ENCODE results near the gene API5.

Gene API5

DNA sequence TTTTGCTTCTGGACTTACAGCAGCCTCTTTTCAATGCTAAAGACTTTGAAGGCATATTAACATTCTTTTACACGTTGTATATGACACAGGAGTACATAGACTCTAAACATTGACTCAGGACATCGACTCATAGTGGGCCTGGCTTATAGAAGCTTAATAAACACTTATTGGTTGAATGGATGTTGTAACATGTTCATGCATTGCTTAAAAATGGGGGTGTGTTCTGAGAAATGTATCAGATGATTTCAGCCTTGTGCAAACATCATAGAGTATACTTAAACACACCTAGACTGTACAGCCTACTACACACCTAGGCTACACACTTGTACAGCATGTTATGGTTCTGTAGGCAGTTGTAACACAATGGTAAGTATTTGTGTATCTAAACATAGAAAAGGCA is 64.8 kb downstream of the API5 start:
- TF ChIP-seq, protein P1, sequence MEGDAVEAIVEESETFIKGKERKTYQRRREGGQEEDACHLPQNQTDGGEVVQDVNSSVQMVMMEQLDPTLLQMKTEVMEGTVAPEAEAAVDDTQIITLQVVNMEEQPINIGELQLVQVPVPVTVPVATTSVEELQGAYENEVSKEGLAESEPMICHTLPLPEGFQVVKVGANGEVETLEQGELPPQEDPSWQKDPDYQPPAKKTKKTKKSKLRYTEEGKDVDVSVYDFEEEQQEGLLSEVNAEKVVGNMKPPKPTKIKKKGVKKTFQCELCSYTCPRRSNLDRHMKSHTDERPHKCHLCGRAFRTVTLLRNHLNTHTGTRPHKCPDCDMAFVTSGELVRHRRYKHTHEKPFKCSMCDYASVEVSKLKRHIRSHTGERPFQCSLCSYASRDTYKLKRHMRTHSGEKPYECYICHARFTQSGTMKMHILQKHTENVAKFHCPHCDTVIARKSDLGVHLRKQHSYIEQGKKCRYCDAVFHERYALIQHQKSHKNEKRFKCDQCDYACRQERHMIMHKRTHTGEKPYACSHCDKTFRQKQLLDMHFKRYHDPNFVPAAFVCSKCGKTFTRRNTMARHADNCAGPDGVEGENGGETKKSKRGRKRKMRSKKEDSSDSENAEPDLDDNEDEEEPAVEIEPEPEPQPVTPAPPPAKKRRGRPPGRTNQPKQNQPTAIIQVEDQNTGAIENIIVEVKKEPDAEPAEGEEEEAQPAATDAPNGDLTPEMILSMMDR (IDR thresholded peaks at IDR 0.05; ENCODE audit: extremely low read depth, insufficient read depth, missing control alignments): no peak
- no peak for DNase-seq (ENCODE audit: low spot score)
- in situ Hi-C loops (cut with MboI; ENCODE audit: low pct_unique_long_range_greater_than_20kb, low sequenced_read_pairs, unreplicated experiment): no loop called here

DNA sequence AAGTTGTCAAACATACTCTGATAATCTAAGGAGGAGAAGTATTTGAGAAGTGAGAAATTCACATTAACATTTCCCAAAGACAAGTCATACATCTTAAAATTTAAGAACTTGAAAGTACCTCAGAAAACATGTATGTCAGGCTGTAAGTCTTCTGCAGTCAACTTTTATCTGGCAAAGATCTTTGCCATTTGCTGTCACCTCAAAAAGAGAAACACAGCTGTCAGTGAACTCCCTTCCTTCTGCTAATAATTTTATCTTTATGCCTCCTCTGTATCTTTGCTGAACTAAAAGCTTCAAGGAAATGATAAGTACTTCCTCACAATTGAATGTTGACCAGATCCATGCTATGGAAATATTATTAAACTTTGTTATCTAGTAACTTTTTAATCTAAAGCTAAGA is 65.6 kb downstream of the API5 start:
- no peak for DNase-seq (ENCODE audit: low spot score)
- in situ Hi-C loops (cut with MboI; ENCODE audit: low pct_unique_long_range_greater_than_20kb, low sequenced_read_pairs, unreplicated experiment): no loop called here
- TF ChIP-seq, protein P1 (IDR thresholded peaks at IDR 0.05; ENCODE audit: extremely low read depth, insufficient read depth, missing control alignments): no peak

DNA sequence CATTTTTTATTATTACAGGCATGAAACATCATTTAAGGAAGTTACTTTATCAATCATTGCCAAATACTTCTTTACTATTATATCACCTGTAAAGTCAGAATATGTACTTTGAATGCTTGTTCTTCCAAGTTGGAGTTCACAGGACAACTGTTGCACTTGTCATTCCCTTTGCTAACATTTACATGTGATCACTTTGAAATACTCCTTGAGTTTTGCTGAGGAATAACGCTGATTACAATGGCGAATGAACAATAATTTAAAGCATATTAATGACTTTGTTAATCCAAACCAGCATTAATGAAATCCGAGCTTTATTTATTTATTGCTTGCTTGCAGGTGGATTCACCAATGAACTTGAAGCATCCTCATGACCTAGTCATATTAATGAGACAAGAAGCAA is 67.1 kb downstream of the API5 start:
- TF ChIP-seq, protein P1 (IDR thresholded peaks at IDR 0.05; ENCODE audit: extremely low read depth, insufficient read depth, missing control alignments): no peak
- DNase-seq (ENCODE audit: low spot score): no peak
- in situ Hi-C loops (cut with MboI; ENCODE audit: low pct_unique_long_range_greater_than_20kb, low sequenced_read_pairs, unreplicated experiment): no loop called here

DNA sequence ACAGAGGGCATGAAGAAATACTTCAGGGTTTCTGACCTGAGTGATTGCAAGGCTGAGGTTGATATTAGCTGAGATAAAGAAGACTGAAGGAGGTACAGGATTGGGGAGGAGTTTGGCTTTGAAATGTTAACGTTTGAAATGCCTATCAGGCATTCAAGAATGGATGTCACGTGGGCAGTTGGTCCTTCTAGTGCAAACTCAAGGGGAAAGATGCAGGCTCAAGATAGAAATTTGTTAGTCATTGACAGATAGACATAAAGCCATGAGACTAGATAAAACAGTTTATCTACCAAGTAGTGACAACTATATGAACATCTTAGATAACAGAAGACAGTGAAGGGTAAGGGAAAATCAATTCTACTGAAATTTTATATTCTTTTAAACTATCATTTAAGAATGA is 70.0 kb downstream of the API5 start:
- TF ChIP-seq, protein P1 (IDR thresholded peaks at IDR 0.05; ENCODE audit: extremely low read depth, insufficient read depth, missing control alignments): no peak
- in situ Hi-C loops (cut with MboI; ENCODE audit: low pct_unique_long_range_greater_than_20kb, low sequenced_read_pairs, unreplicated experiment): no loop called here
- no peak for DNase-seq (ENCODE audit: low spot score)

DNA sequence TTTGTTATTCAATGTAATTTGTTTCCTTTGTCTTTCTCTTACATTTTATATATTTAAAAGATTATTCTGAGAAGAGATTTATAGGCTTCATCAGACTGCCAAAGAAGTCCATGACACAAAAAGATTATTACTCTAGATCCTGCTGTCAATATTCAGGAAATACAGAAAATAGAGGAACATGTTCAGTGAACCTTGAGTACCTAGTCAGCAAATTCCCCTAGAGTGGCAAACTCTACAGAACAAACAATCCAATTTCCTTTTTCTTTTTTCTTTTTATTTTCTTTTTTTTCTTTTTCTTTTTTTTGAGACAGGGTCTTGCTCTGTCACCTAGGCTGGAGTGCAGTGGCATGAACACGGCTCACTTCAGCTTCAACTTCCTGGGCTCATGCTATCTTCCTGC is 70.8 kb downstream of the API5 start:
- no peak for DNase-seq (ENCODE audit: low spot score)
- in situ Hi-C loops (cut with MboI; ENCODE audit: low pct_unique_long_range_greater_than_20kb, low sequenced_read_pairs, unreplicated experiment): no loop called here
- TF ChIP-seq, protein P1 (IDR thresholded peaks at IDR 0.05; ENCODE audit: extremely low read depth, insufficient read depth, missing control alignments): no peak

DNA sequence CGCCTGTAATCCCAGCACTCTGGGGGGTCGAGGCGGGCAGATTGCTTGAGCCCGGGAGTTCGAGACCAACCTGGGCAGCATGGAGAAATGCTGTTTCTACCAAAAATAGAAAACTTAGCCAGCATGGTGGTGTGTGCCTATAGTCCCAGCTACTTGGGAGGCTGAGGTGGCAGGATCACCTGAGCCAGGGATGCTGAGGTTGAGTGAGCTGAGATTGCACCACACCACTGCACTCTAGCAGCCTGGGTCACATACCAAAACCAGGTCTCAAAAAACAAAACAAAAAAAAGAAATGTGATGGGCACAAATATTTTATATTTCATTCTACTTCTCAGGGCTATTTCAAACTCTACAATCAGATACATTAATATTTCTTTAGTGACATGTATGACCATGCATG is 72.6 kb downstream of the API5 start:
- DNase-seq (ENCODE audit: low spot score): no peak
- in situ Hi-C loops (cut with MboI; ENCODE audit: low pct_unique_long_range_greater_than_20kb, low sequenced_read_pairs, unreplicated experiment): no loop called here
- TF ChIP-seq, protein P1 (IDR thresholded peaks at IDR 0.05; ENCODE audit: extremely low read depth, insufficient read depth, missing control alignments): no peak

DNA sequence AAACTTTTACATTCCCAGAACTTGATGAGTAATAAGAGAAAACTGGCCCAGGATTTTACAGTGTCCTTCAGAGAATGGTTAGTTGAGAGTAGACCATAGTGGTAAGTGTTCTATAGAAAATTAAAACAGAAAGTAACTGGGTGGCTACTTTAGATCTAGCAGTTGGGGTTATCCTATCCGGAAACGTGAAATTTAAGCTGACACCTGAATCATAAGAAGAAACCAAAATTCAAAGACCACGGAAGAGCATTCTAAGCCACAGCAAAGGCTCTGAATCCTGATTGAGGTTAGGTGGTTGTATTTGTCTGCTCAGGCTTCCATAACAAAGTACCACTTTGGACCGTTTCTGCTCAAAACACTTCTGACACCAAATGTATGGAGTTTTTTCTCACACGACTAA is 80.9 kb downstream of the API5 start:
- in situ Hi-C loops (cut with MboI; ENCODE audit: low pct_unique_long_range_greater_than_20kb, low sequenced_read_pairs, unreplicated experiment): no loop called here
- no peak for DNase-seq (ENCODE audit: low spot score)

More for the DNA sequence above, 80.9 kb downstream of the API5 start:
- TF ChIP-seq, protein P1 (IDR thresholded peaks at IDR 0.05; ENCODE audit: extremely low read depth, insufficient read depth, missing control alignments): no peak
